ENCODE measurements around the gene DPY19L1.
"Not testable (repeated sequence)": the region's sequence is repeated elsewhere in the genome, so short reads cannot be mapped to it uniquely, and the experiment has no call there.

DPY19L1 gene

GRCh38 chr7:34928560-34928959 is 108.7 kb downstream of the DPY19L1 start:
- peaks cover 3 to 61% (median 21%) of the 10 kb centered on the region in 11 experiments; a peak in 19 of 22 replicates for H3K36me3 ChIP-seq
- no peak overlapping the region for H3K4me3 ChIP-seq
- no peak overlapping the region for H3K9ac ChIP-seq
- no peaks in the 10 kb centered on the region for H3K27me3 ChIP-seq
- no peak overlapping the region for H3K4me2 ChIP-seq
- no peaks in the 10 kb centered on the region for H4K20me1 ChIP-seq
- no peak for TF ChIP-seq Cebpa-rat (IDR thresholded peaks at IDR 0.05)
- H3K4me1 ChIP-seq: no peaks in the 10 kb centered on the region; a peak in 1 of 20 replicates
- H3K27ac ChIP-seq: no peak overlapping the region
- peaks cover 0 to 10% (median 0%) of the 10 kb centered on the region in 11 experiments; a peak in 2 of 22 replicates for H3K9me3 ChIP-seq (replicated peaks in 1 of 11)

- Histone ChIP-seq H3K27ac (no peak overlapping the region), H3K9me3 (replicated peaks in 1 of 11) (peaks cover 0 to 10% (median 0%) of the 10 kb centered on the region in 11 experiments; a peak in 2 of 22 replicates), H3K9ac (no peak overlapping the region), H3K4me3 (no peak overlapping the region), H3K4me2 (no peak overlapping the region), H4K20me1 (no peaks in the 10 kb centered on the region), H3K4me1 (no peaks in the 10 kb centered on the region; a peak in 1 of 20 replicates), H3K36me3 (peaks cover 0 to 56% (median 21%) of the 10 kb centered on the region in 11 experiments; a peak in 18 of 22 replicates), H3K27me3 (no peaks in the 10 kb centered on the region)
- no peak for TF ChIP-seq Cebpa-rat (IDR thresholded peaks at IDR 0.05)
Measured at GRCh38 chr7:34928052-34928451, 109.2 kb downstream of the DPY19L1 start.

GRCh38 chr7:34920470-34920869 is 116.8 kb downstream of the DPY19L1 start:
- not testable (repeated sequence) for H3K9ac ChIP-seq, H3K4me1 ChIP-seq, H3K27ac ChIP-seq, H3K27me3 ChIP-seq, H3K36me3 ChIP-seq, H4K20me1 ChIP-seq, H3K4me3 ChIP-seq, H3K4me2 ChIP-seq
- H3K9me3 ChIP-seq (replicated peaks in 1 of 11): peaks cover 4 to 21% (median 9%) of the 10 kb centered on the region in 11 experiments; a peak in 10 of 22 replicates

GRCh38 chr7:34919038-34919437 is 118.2 kb downstream of the DPY19L1 start:
- not testable (repeated sequence) for H3K4me2 ChIP-seq, H3K27me3 ChIP-seq, H3K4me3 ChIP-seq, H4K20me1 ChIP-seq, H3K27ac ChIP-seq, H3K4me1 ChIP-seq, H3K36me3 ChIP-seq, H3K9ac ChIP-seq
- H3K9me3 ChIP-seq (replicated peaks in 1 of 11): peaks cover 4 to 15% (median 9%) of the 10 kb centered on the region in 11 experiments; a peak in 9 of 22 replicates

GRCh38 chr7:34918198-34918861 is 119.0 kb downstream of the DPY19L1 start:
- H3K27me3 ChIP-seq, H3K27ac ChIP-seq, H3K4me2 ChIP-seq, H3K4me3 ChIP-seq, H3K9ac ChIP-seq, H4K20me1 ChIP-seq, H3K4me1 ChIP-seq, H3K36me3 ChIP-seq: not testable (repeated sequence)
- peaks cover 4 to 12% (median 9%) of the 10 kb centered on the region in 11 experiments; a peak in 8 of 22 replicates for H3K9me3 ChIP-seq (replicated peaks in 1 of 11)

- H4K20me1 ChIP-seq, H3K9ac ChIP-seq, H3K4me1 ChIP-seq, H3K4me2 ChIP-seq, H3K4me3 ChIP-seq, H3K36me3 ChIP-seq, H3K27me3 ChIP-seq, H3K27ac ChIP-seq: not testable (repeated sequence)
- H3K9me3 ChIP-seq (replicated peaks in 1 of 11): peaks cover 4 to 12% (median 9%) of the 10 kb centered on the region in 11 experiments; a peak in 8 of 22 replicates
Measured at GRCh38 chr7:34917515-34917914, 119.8 kb downstream of the DPY19L1 start.

GRCh38 chr7:34916267-34916666 is 121.0 kb downstream of the DPY19L1 start:
- H3K4me3 ChIP-seq: no peak overlapping the region
- H3K27ac ChIP-seq: no peak overlapping the region
- H3K9ac ChIP-seq: no peak overlapping the region
- H3K4me2 ChIP-seq: no peak overlapping the region
- peaks cover 4 to 12% (median 9%) of the 10 kb centered on the region in 11 experiments; a peak in 8 of 22 replicates for H3K9me3 ChIP-seq (replicated peaks in 1 of 11)
- no peak for TF ChIP-seq Cebpa-rat (IDR thresholded peaks at IDR 0.05)
- no peaks in the 10 kb centered on the region for H4K20me1 ChIP-seq
- H3K27me3 ChIP-seq: no peaks in the 10 kb centered on the region
- H3K4me1 ChIP-seq: no peaks in the 10 kb centered on the region
- H3K36me3 ChIP-seq: no peaks in the 10 kb centered on the region

- H3K4me3 ChIP-seq: no peak overlapping the region
- H3K27ac ChIP-seq: no peak overlapping the region
- H3K9me3 ChIP-seq (replicated peaks in 1 of 11): peaks cover 4 to 12% (median 9%) of the 10 kb centered on the region in 11 experiments; a peak in 8 of 22 replicates
- no peak overlapping the region for H3K4me2 ChIP-seq
- no peak for TF ChIP-seq Cebpa-rat (IDR thresholded peaks at IDR 0.05)
- no peaks in the 10 kb centered on the region for H3K36me3 ChIP-seq
- no peaks in the 10 kb centered on the region for H4K20me1 ChIP-seq
- no peaks in the 10 kb centered on the region for H3K27me3 ChIP-seq
- H3K9ac ChIP-seq: no peak overlapping the region
- H3K4me1 ChIP-seq: no peaks in the 10 kb centered on the region
Measured at GRCh38 chr7:34912236-34912635, 125.0 kb downstream of the DPY19L1 start.

- not testable (repeated sequence) for H4K20me1 ChIP-seq; H3K36me3 ChIP-seq; H3K27me3 ChIP-seq; H3K4me2 ChIP-seq; H3K9ac ChIP-seq; H3K27ac ChIP-seq; H3K9me3 ChIP-seq (replicated peaks in 1 of 11); H3K4me3 ChIP-seq; H3K4me1 ChIP-seq
Measured at GRCh38 chr7:34906266-34906850, 130.9 kb downstream of the DPY19L1 start.

GRCh38 chr7:34904987-34905386 is 132.3 kb downstream of the DPY19L1 start:
- Histone ChIP-seq H3K4me2 (no peak overlapping the region), H3K27ac (no peak overlapping the region), H4K20me1 (no peaks in the 10 kb centered on the region), H3K4me1 (no peaks in the 10 kb centered on the region), H3K4me3 (no peak overlapping the region), H3K9ac (no peak overlapping the region), H3K36me3 (no peaks in the 10 kb centered on the region), H3K9me3 (replicated peaks in 1 of 11) (no peaks in the 10 kb centered on the region), H3K27me3 (no peaks in the 10 kb centered on the region)
- no peak for TF ChIP-seq Cebpa-rat (IDR thresholded peaks at IDR 0.05)

- H3K4me1 ChIP-seq; H3K27ac ChIP-seq; H3K9ac ChIP-seq; H3K4me2 ChIP-seq; H3K4me3 ChIP-seq; H4K20me1 ChIP-seq; H3K9me3 ChIP-seq (replicated peaks in 1 of 11); H3K27me3 ChIP-seq; H3K36me3 ChIP-seq: not testable (repeated sequence)
Measured at GRCh38 chr7:34903921-34904320, 133.4 kb downstream of the DPY19L1 start.

Measured in BLaER1 treated with 17β-estradiol and CSF1 and Interleukin-3, amounts not matched to agents 10 nM and 100 nM (cell line).